Caco-2 (cell line): ENCODE data around the gene POLE3. TPM values are rescaled to one million over a fixed set of nuclear protein-coding genes. Genes with fewer than 3 reads are reported as not detected.

Experiments used
- BruUV-seq: library from RNA; stranded (reverse); fragments of 400-500 nt; replicated peaks from 2 replicates; lab custom pipeline; 2021; lab: Mats Ljungman, UMichigan
- CTCF ChIA-PET: fragments of 300-600 bp; sonication (Branson Sonifier 250); formaldehyde crosslinking; loops from one replicate; lab custom pipeline; 2022; ENCODE audit warnings: antibody characterized with exemption; lab: Charles Lee
- POLR2A ChIA-PET: fragments of 300-600 bp; sonication (Branson Sonifier 250); formaldehyde crosslinking; loops from one replicate; lab custom pipeline; 2022; ENCODE audit warnings: antibody characterized with exemption; lab: Charles Lee
- DNase-seq, 2 experiments: peaks; one replicate each; pipeline versions ENCODE4 v3.0.0 to v3.0.0-alpha.2; 2020 to 2022
- H3K27me3 ChIP-seq: replicated peaks from 2 replicates; pipeline ENCODE4 v1.6.0; 2011; ENCODE audit warnings: low read length; ENCODE audit not compliant: control insufficient read depth, insufficient read depth
- H3K36me3 ChIP-seq: 2 replicates; pipeline ENCODE4 v1.5.1; 2011; ENCODE audit warnings: low read length; ENCODE audit not compliant: control insufficient read depth, insufficient read depth
- H3K4me1 ChIP-seq: fragments of 250-450 bp; sonication (Bioruptor Pico); 2 replicates; pipeline ENCODE4 v1.5.1; 2020; ENCODE audit warnings: mild to moderate bottlenecking
- H3K4me3 ChIP-seq: 2 replicates; pipeline ENCODE4 v1.5.1; 2011; ENCODE audit warnings: low read depth, mild to moderate bottlenecking, control low read depth, low read length
- H3K9me3 ChIP-seq: fragments of 250-450 bp; sonication (Bioruptor Pico); 2 replicates; pipeline ENCODE4 v1.5.1; 2020; ENCODE audit warnings: mild to moderate bottlenecking, moderate library complexity
- H3K27ac Mint-ChIP-seq: one replicate; pipeline ENCODE4 v1.8.0; 2022; ENCODE audit warnings: mixed read lengths; ENCODE audit not compliant: unreplicated experiment
- H3K27me3 Mint-ChIP-seq: one replicate; pipeline ENCODE4 v1.8.0; 2022; ENCODE audit warnings: mixed read lengths; ENCODE audit not compliant: insufficient read depth, unreplicated experiment
- H3K36me3 Mint-ChIP-seq: one replicate; pipeline ENCODE4 v1.8.0; 2022; ENCODE audit warnings: mild to moderate bottlenecking, mixed read lengths; ENCODE audit not compliant: insufficient read depth, unreplicated experiment
- H3K4me1 Mint-ChIP-seq: one replicate; pipeline ENCODE4 v1.8.0; 2022; ENCODE audit warnings: low read depth, mixed read lengths; ENCODE audit not compliant: unreplicated experiment
- H3K4me3 Mint-ChIP-seq: one replicate; pipeline ENCODE4 v1.8.0; 2022; ENCODE audit warnings: mild to moderate bottlenecking, moderate library complexity, mixed read lengths; ENCODE audit not compliant: unreplicated experiment
- H3K9me3 Mint-ChIP-seq: one replicate; pipeline ENCODE4 v1.8.0; 2022; ENCODE audit warnings: mixed read lengths; ENCODE audit not compliant: unreplicated experiment
- intact Hi-C: fragments of 100-400 bp; cut with micrococcal nuclease; formaldehyde crosslinking; loops from one replicate; pipeline ENCODE4 v1.10.0; 2022; ENCODE audit not compliant: unreplicated experiment
- total RNA-seq: library from RNA; stranded (reverse); gene quantifications from 2 replicates; pipeline ENCODE4 v1.2.3, GENCODE V29; 2022
- TF ChIP-seq, protein P1 (sequence below), 2 experiments: fragments of 200-600 bp in 1 of 2; IDR thresholded peaks; 1 replicate in 1 of 2; 2 replicates in 1 of 2; pipeline versions ENCODE4 v1.5.1 to v1.8.0; 2011 to 2022; ENCODE audit warnings: antibody characterized with exemption in 1 of 2, control low read depth in 1 of 2, inconsistent platforms in 1 of 2, low read depth in 1 of 2, low read length in 1 of 2, mild to moderate bottlenecking in 1 of 2, moderate library complexity in 1 of 2; ENCODE audit not compliant: insufficient read depth in 1 of 2, severe bottlenecking in 1 of 2, unreplicated experiment in 1 of 2

POLE3 gene
- total RNA-seq, 1 experiment from 2014 or later = 57.2 TPM

GRCh38 chr9:113427629-113428028, 17.2 kb upstream of the POLE3 start:
- no peak overlapping the region for H3K27ac Mint-ChIP-seq
- no peaks in the 10 kb centered on the region for H3K9me3 ChIP-seq
- no peaks in the 10 kb centered on the region for H3K4me1 Mint-ChIP-seq
- ChIA-PET POLR2A (interaction anchor here (0.6 to 1.2 kb wide), 2 partner anchors 17 to 53 kb away, joined by 3 to 7 read pairs; partner anchors contain the start of genes C9orf43 and POLE3), CTCF (no interaction called here)
- DNase-seq = no peak
- intact Hi-C loops = no loop called here
- H3K9me3 Mint-ChIP-seq = no peaks in the 10 kb centered on the region
- BruUV-seq = no TSS peak
- H3K36me3 ChIP-seq = no peaks in the 10 kb centered on the region
- H3K4me1 ChIP-seq = no peaks in the 10 kb centered on the region
- no peaks in the 10 kb centered on the region for H3K27me3 Mint-ChIP-seq
- H3K27me3 ChIP-seq = no peaks in the 10 kb centered on the region
- TF ChIP-seq, protein P1, sequence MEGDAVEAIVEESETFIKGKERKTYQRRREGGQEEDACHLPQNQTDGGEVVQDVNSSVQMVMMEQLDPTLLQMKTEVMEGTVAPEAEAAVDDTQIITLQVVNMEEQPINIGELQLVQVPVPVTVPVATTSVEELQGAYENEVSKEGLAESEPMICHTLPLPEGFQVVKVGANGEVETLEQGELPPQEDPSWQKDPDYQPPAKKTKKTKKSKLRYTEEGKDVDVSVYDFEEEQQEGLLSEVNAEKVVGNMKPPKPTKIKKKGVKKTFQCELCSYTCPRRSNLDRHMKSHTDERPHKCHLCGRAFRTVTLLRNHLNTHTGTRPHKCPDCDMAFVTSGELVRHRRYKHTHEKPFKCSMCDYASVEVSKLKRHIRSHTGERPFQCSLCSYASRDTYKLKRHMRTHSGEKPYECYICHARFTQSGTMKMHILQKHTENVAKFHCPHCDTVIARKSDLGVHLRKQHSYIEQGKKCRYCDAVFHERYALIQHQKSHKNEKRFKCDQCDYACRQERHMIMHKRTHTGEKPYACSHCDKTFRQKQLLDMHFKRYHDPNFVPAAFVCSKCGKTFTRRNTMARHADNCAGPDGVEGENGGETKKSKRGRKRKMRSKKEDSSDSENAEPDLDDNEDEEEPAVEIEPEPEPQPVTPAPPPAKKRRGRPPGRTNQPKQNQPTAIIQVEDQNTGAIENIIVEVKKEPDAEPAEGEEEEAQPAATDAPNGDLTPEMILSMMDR (IDR thresholded peaks at IDR 0.05; ENCODE audit: insufficient read depth in 1 of 2, low read depth in 1 of 2, low read length in 1 of 2, severe bottlenecking in 1 of 2, unreplicated experiment in 1 of 2) = no peak
- H3K4me3 Mint-ChIP-seq = no peak overlapping the region
- no peaks in the 10 kb centered on the region for H3K36me3 Mint-ChIP-seq
- no peak overlapping the region for H3K4me3 ChIP-seq

- TF ChIP-seq, protein P1 (IDR thresholded peaks at IDR 0.05; ENCODE audit: insufficient read depth in 1 of 2, low read depth in 1 of 2, low read length in 1 of 2, severe bottlenecking in 1 of 2, unreplicated experiment in 1 of 2) = no peak
- no TSS peak for BruUV-seq
- no peak for DNase-seq
- H3K27me3 ChIP-seq = no peaks in the 10 kb centered on the region
- no peaks in the 10 kb centered on the region for H3K36me3 Mint-ChIP-seq
- no peak overlapping the region for H3K4me3 ChIP-seq
- H3K27ac Mint-ChIP-seq = peak overlapping the region; percentile 29
- H3K4me1 ChIP-seq = no peaks in the 10 kb centered on the region
- ChIA-PET POLR2A (interaction anchor here (1.2 kb wide), 1 partner anchor 16 kb away, joined by 3 read pairs; the partner anchor contains the start of genes C9orf43 and POLE3), CTCF (no interaction called here)
- H3K9me3 ChIP-seq = no peaks in the 10 kb centered on the region
- no peaks in the 10 kb centered on the region for H3K36me3 ChIP-seq
- no peaks in the 10 kb centered on the region for H3K9me3 Mint-ChIP-seq
- no peaks in the 10 kb centered on the region for H3K27me3 Mint-ChIP-seq
- H3K4me1 Mint-ChIP-seq = no peaks in the 10 kb centered on the region
- intact Hi-C loops = no loop called here
- no peak overlapping the region for H3K4me3 Mint-ChIP-seq
These were observed 16.2 kb upstream of the POLE3 start for GRCh38 chr9:113426701-113427100.

GRCh38 chr9:113425072-113425471, 14.6 kb upstream of the POLE3 start:
- Histone ChIP-seq H3K9me3 (no peaks in the 10 kb centered on the region), H3K27me3 (no peaks in the 10 kb centered on the region), H3K4me1 (no peaks in the 10 kb centered on the region), H3K36me3 (no peaks in the 10 kb centered on the region), H3K4me3 (no peak overlapping the region)
- CTCF ChIA-PET = no interaction called here
- no peak for DNase-seq
- TF ChIP-seq, protein P1 (IDR thresholded peaks at IDR 0.05; ENCODE audit: insufficient read depth in 1 of 2, low read depth in 1 of 2, low read length in 1 of 2, severe bottlenecking in 1 of 2, unreplicated experiment in 1 of 2) = no peak
- no peaks in the 10 kb centered on the region for H3K27me3 Mint-ChIP-seq
- H3K36me3 Mint-ChIP-seq = no peaks in the 10 kb centered on the region
- intact Hi-C loops = no loop called here
- POLR2A ChIA-PET = no interaction called here
- no peak overlapping the region for H3K4me3 Mint-ChIP-seq
- no peaks in the 10 kb centered on the region for H3K9me3 Mint-ChIP-seq
- H3K4me1 Mint-ChIP-seq = no peaks in the 10 kb centered on the region
- BruUV-seq = no TSS peak
- H3K27ac Mint-ChIP-seq = no peak overlapping the region
